ENCODE data around the gene ATG4B. TPM values are rescaled to one million over a fixed set of nuclear protein-coding genes. Genes with fewer than 3 reads are reported as not detected.

ATG4B gene
- total RNA-seq, 1 experiment from 2014 or later, result 133 TPM

- ChIA-PET CTCF (no interaction called here), POLR2A (no interaction called here)
- Mint-ChIP-seq H3K36me3 (peaks cover 64% of the 10 kb centered on the region), H3K27ac (no peak overlapping the region), H3K4me1 (peaks cover 7% of the 10 kb centered on the region), H3K27me3 (ENCODE audit: low read depth) (no peaks in the 10 kb centered on the region), H3K4me3 (no peak overlapping the region), H3K9me3 (no peaks in the 10 kb centered on the region)
- TF ChIP-seq ZNF671 (CRISPR knock-in tag; IDR thresholded peaks at IDR 0.05), result no peak
- TF ChIP-seq ZBTB21 (CRISPR knock-in tag; IDR thresholded peaks at IDR 0.05; ENCODE audit: borderline replicate concordance), result no peak
- no peak for TF ChIP-seq TCF7 (CRISPR knock-in tag; IDR thresholded peaks at IDR 0.05; ENCODE audit: low read depth)
- TF ChIP-seq ZNF219 (CRISPR knock-in tag; IDR thresholded peaks at IDR 0.05; ENCODE audit: borderline replicate concordance), result no peak
- ATAC-seq (no peak), DNase-seq (ENCODE audit: low spot score) (no peak)
Observed at GRCh38 chr2:241680827-241681599, 43.5 kb downstream of the ATG4B start.

- H3K27ac Mint-ChIP-seq, result no peak overlapping the region; the same call in 1 of the 2 replicates
- no peaks in the 10 kb centered on the region for H3K27me3 Mint-ChIP-seq (ENCODE audit: low read depth)
- peaks cover 34% of the 10 kb centered on the region for H3K36me3 Mint-ChIP-seq
- ATAC-seq (no peak; the same call in 1 of the 2 replicates), DNase-seq (ENCODE audit: low spot score) (no peak)
- ChIA-PET POLR2A (interaction anchor here (0.9 to 2.8 kb wide), 5 partner anchors 16 to 192 kb away, joined by 3 to 28 read pairs (median 3); partner anchors contain the start of genes D2HGDH and ING5), CTCF (interaction anchor here (0.7 to 2.9 kb wide), 6 partner anchors 9 to 192 kb away, joined by 3 to 30 read pairs (median 6); partner anchors contain the start of genes D2HGDH and ING5)
- peak overlapping the region; percentile 96 for H3K4me3 Mint-ChIP-seq
- peaks cover 13% of the 10 kb centered on the region for H3K4me1 Mint-ChIP-seq
- no peaks in the 10 kb centered on the region for H3K9me3 Mint-ChIP-seq
- TF ChIP-seq ZNF416 (CRISPR knock-in tag; IDR thresholded peaks at IDR 0.05), result no peak
- TF ChIP-seq ATF1 (CRISPR knock-in tag; IDR thresholded peaks at IDR 0.05), result no peak
- TF ChIP-seq IRF2 (CRISPR knock-in tag; IDR thresholded peaks at IDR 0.05; ENCODE audit: borderline replicate concordance, low read depth), result 0 out of 2 replicates have a peak, but pooled peaks have one; percentile 23
- no peak for TF ChIP-seq ATF2 (CRISPR knock-in tag; IDR thresholded peaks at IDR 0.05; ENCODE audit: borderline replicate concordance, low read depth)
- TF ChIP-seq NFE2L1 (CRISPR knock-in tag; IDR thresholded peaks at IDR 0.05), result 0 out of 2 replicates have a peak, but pooled peaks have one; percentile 14
- TF ChIP-seq ETV6 (CRISPR knock-in tag; IDR thresholded peaks at IDR 0.05), result no peak
- peak; percentile 39; the same call in 1 of the 2 replicates for TF ChIP-seq SMAD4 (CRISPR knock-in tag; IDR thresholded peaks at IDR 0.05)
- no peak for TF ChIP-seq ZNF425 (CRISPR knock-in tag; conservative IDR thresholded peaks at IDR 0.05)
- no peak for TF ChIP-seq SMAD3 (CRISPR knock-in tag; IDR thresholded peaks at IDR 0.05; ENCODE audit: borderline replicate concordance)
- no peak for TF ChIP-seq ZNF281 (CRISPR knock-in tag; IDR thresholded peaks at IDR 0.05)
- TF ChIP-seq PRDM15 (CRISPR knock-in tag; IDR thresholded peaks at IDR 0.05), result peak; percentile 15; the same call in 1 of the 2 replicates
- no peak for TF ChIP-seq USF1 (CRISPR knock-in tag; IDR thresholded peaks at IDR 0.05)
- no peak for TF ChIP-seq AFF4 (CRISPR knock-in tag; IDR thresholded peaks at IDR 0.05; ENCODE audit: borderline replicate concordance)
Observed at GRCh38 chr2:241686324-241686649, 48.8 kb downstream of the ATG4B start.
